ENCODE data around the gene RPS19.

RPS19 gene

DNA sequence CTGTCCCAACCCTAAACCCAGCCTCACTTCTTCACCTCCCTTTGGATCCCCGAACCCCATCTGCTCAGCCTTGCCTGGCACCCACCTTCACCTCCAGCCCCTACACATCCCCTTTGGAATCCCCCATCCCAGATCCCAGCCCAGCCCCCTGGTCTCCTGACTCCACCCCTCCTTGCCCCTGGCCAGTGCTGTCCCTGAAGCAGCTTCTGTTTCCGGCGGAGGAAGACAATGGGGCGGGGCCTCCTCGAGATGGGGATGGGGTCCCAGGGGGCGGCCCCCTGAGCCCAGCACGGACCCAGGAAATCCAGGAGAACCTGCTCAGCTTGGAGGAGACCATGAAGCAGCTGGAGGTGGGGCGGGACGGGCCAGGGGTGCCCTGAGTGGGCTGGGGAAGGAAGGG lies 46.2 kb downstream of the RPS19 start:
- Histone ChIP-seq H3K36me3 (ENCODE audit: control insufficient read depth, insufficient read depth, low read length) (peaks cover 26% of the 10 kb centered on the region), H3K9ac (ENCODE audit: low read depth, low read length) (no peak overlapping the region), H3K4me1 (ENCODE audit: control insufficient read depth, insufficient read depth, low read length) (no peaks in the 10 kb centered on the region), H3K9me3 (ENCODE audit: control insufficient read depth, insufficient read depth, low read length) (no peaks in the 10 kb centered on the region), H3K27me3 (ENCODE audit: control insufficient read depth, insufficient read depth, low read length) (peaks cover 24% of the 10 kb centered on the region), H3K4me3 (ENCODE audit: low read depth, low read length) (no peak overlapping the region)

DNA sequence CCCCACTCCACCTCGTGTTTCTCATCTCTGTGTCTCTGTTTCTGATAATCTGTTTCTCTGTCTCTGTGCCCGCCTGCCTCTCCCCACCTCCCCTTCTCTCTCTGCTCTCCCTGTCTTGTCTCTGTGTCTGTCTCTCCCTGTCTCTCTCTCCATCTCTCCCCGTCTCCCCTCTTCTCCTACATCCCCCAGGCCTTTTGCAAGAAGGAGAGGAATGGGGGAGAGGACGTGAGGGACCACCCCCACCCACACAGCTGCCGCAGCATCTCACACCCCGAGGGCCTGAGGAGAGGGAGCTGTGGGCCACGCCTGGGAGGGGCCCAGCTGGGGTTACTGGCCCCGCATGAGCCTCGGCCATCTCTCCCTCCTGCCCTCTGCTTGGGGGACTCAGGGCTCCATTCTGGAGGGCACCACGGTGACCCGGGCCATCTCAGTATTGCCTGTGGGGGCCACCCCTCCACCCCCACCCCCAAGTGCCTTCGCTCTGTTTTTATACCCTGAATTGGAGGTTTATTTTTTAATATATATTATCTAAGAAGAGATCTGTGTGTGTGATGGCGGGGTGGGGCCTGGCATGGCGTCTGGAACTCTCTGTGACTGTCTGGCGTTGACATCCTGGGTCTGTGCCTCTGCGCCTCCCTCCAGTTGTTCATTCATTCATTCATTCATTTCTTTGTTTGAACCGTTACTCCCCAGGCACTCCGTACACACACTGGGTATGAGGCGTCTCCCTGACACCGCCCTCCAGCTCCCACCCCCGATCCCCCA lies 47.0 kb downstream of the RPS19 start:
- no peaks in the 10 kb centered on the region for H3K9me3 ChIP-seq (ENCODE audit: control insufficient read depth, insufficient read depth, low read length)
- peaks cover 33% of the 10 kb centered on the region for H3K27me3 ChIP-seq (ENCODE audit: control insufficient read depth, insufficient read depth, low read length)
- no peak overlapping the region for H3K4me3 ChIP-seq (ENCODE audit: low read depth, low read length)
- H3K36me3 ChIP-seq (ENCODE audit: control insufficient read depth, insufficient read depth, low read length) = peaks cover 24% of the 10 kb centered on the region
- no peak overlapping the region for H3K9ac ChIP-seq (ENCODE audit: low read depth, low read length)
- no peaks in the 10 kb centered on the region for H3K4me1 ChIP-seq (ENCODE audit: control insufficient read depth, insufficient read depth, low read length)

DNA sequence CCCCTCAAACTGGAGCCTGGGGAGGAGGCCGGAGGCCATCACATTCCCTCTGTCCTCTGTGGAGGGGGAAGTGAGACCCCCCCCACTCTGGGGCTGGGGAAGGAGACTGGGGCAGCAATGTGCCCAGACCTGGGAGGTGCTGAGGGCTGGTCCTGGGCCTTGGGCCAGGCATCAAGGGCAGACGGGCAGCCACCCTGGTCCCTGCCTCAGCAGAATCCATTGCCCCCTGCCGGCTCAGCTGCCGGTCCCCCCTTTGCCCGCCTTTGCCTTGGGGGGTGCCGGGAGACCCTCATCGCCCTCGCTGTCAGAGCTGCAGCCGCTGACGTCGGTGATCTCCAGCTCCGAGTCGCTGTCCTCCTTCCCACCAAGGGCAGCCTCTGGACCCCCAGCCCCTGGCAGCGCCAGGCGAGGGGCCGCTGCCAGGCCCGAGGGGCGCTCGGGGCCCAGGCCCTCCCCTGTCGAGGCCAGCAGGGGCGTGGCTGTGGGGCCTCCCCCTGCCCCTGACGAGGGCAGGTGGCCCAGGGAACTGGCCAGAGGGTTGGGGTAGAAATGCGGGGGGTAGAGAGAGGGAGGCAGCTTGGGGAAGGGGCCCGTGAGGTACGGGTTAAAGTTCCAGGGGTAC lies 48.0 kb downstream of the RPS19 start:
- no peaks in the 10 kb centered on the region for H3K9me3 ChIP-seq (ENCODE audit: control insufficient read depth, insufficient read depth, low read length)
- no peak overlapping the region for H3K9ac ChIP-seq (ENCODE audit: low read depth, low read length)
- peaks cover 42% of the 10 kb centered on the region for H3K27me3 ChIP-seq (ENCODE audit: control insufficient read depth, insufficient read depth, low read length)
- peaks cover 15% of the 10 kb centered on the region for H3K36me3 ChIP-seq (ENCODE audit: control insufficient read depth, insufficient read depth, low read length)
- no peaks in the 10 kb centered on the region for H3K4me1 ChIP-seq (ENCODE audit: control insufficient read depth, insufficient read depth, low read length)
- H3K4me3 ChIP-seq (ENCODE audit: low read depth, low read length) = no peak overlapping the region

DNA sequence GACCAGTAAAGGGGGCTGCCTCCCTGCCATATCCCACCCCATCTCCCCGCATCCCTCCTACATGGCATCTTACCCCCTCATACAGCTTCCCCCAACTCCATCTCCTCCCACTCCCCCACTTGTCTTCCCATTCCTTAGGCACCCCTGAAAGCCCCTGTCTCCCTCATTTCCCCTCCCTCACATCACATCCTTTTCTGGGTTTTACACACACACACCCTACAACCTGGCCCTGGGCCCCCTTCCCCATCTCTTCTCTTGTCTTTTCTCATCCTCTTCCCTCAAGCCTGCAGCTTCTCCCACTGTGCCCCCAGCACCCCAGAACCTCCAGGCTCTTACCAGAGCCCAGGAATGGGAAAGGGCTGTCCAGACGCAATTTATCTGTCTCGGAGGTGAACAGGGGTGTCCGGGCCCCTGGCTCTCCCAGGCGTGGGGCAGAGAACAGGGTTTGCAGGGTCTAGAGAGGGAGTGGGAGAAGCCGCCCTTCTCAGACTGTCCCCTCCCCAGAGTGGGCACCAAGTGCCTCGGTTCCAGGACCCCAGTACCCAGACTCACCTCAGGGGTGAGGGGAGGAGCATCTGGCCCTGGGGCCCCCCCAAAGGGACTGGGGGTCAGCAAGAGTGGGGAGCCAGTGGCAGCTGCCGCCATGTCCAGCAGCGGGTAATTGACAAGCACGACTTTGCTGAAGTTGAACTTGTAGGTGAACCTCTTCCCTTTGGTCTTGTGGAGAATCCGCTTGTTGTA lies 48.8 kb downstream of the RPS19 start:
- peaks cover 10% of the 10 kb centered on the region for H3K36me3 ChIP-seq (ENCODE audit: control insufficient read depth, insufficient read depth, low read length)
- H3K9ac ChIP-seq (ENCODE audit: low read depth, low read length) = no peak overlapping the region
- H3K4me3 ChIP-seq (ENCODE audit: low read depth, low read length) = no peak overlapping the region
- peaks cover 49% of the 10 kb centered on the region for H3K27me3 ChIP-seq (ENCODE audit: control insufficient read depth, insufficient read depth, low read length)
- H3K9me3 ChIP-seq (ENCODE audit: control insufficient read depth, insufficient read depth, low read length) = no peaks in the 10 kb centered on the region
- H3K4me1 ChIP-seq (ENCODE audit: control insufficient read depth, insufficient read depth, low read length) = no peaks in the 10 kb centered on the region

DNA sequence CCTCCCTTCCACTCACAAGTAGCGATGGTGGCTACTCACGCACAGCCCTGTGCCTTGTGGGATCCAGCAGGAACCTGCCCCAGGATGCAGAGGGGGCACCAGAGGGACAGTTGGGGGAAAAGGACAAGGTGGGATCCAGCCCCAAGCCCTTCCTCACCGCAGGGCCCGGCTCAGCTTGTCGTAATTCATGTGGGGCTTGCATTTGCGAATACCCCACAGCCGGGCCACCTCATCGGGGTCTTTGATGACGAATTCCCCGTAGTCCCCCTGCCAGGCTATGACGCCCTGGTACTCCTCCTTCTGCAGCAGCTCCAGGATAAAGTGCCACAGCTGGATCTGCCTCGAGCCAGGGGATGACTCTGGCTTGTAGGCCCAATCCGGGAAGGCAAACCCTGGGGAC lies 49.7 kb downstream of the RPS19 start:
- H3K4me1 ChIP-seq (ENCODE audit: control insufficient read depth, insufficient read depth, low read length) = no peaks in the 10 kb centered on the region
- peaks cover 8% of the 10 kb centered on the region for H3K36me3 ChIP-seq (ENCODE audit: control insufficient read depth, insufficient read depth, low read length)
- H3K9ac ChIP-seq (ENCODE audit: low read depth, low read length) = no peak overlapping the region
- no peak overlapping the region for H3K4me3 ChIP-seq (ENCODE audit: low read depth, low read length)
- H3K9me3 ChIP-seq (ENCODE audit: control insufficient read depth, insufficient read depth, low read length) = no peaks in the 10 kb centered on the region
- H3K27me3 ChIP-seq (ENCODE audit: control insufficient read depth, insufficient read depth, low read length) = peaks cover 58% of the 10 kb centered on the region

DNA sequence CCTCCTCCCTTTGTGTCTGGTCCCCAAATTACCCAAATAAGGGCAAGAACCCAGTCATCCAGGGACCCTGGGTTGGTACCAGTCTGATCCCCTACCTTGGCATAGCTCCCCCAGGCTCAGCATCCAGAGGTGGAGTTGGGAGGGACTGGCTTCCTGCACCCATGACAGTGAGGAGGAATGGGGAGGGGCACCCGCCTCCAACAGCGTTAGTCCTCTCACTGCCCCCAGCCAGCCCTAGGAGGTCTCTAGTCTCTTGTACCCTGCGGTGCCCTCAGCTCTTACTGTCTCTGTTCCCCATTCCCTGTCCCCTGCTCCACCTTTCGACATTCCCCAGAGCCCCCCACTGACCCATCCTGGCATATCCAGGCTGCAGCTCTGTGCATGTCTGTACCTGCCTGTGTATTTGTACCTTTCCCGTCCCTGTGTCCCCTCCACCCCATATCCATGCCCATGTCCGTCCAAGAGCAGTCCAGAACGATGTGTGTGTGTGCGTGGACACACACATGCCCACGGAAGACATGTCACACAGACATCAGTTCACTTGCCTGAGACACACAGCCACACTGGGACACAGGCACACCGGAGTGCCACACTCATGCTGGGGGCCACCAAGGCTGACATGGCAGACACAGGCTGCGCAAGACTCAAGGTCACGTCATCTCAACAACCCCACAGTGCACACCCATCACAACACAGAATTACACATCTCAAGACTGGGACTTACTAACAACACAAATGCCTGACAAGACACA lies 50.4 kb downstream of the RPS19 start:
- Histone ChIP-seq H3K4me3 (ENCODE audit: low read depth, low read length) (no peak overlapping the region), H3K36me3 (ENCODE audit: control insufficient read depth, insufficient read depth, low read length) (peaks cover 4% of the 10 kb centered on the region), H3K27me3 (ENCODE audit: control insufficient read depth, insufficient read depth, low read length) (peaks cover 64% of the 10 kb centered on the region), H3K9ac (ENCODE audit: low read depth, low read length) (no peak overlapping the region), H3K9me3 (ENCODE audit: control insufficient read depth, insufficient read depth, low read length) (no peaks in the 10 kb centered on the region), H3K4me1 (ENCODE audit: control insufficient read depth, insufficient read depth, low read length) (no peaks in the 10 kb centered on the region)

DNA sequence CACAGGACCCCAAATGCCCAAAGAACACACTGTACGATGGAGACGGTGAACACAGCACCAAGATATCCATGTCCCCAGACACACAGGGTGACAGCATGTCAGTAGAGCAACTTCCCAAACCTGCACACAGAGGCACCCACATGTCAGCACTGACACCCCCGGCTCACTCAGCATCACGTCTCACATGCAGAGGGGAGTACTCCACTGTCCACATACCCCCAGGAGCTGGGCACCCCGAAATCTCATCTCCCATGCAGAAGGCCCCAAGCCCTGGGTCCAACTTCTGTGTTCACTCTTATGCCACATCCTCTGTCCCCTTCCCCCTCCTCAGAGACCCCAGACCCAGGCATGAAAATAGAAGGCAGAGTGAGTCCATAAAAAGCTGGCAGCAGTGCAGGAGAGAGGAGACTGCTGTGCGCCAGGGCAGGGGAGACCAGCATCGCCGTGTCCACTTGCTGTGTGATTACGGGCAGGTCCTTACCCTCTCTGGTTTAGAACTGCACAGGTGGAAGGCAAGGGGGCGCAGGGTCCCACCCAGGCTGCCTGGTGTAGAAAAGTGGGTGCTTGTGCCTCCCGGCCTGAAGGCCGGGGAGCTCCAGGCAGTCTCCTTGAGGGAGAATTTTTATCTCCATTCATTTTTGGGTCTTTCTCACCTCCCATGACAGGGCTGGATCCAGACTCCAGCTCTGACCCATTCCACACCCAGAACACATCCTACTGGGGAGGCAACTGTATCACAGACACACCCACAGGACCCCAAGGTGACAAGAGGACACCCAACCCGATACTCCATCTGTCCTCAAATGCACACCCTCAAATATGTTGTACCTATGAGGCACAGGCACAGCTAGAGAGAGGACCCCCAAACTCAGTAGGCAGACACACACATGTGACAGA lies 51.2 kb downstream of the RPS19 start:
- Histone ChIP-seq H3K4me3 (ENCODE audit: low read depth, low read length) (no peak overlapping the region), H3K4me1 (ENCODE audit: control insufficient read depth, insufficient read depth, low read length) (no peaks in the 10 kb centered on the region), H3K36me3 (ENCODE audit: control insufficient read depth, insufficient read depth, low read length) (no peaks in the 10 kb centered on the region), H3K9ac (ENCODE audit: low read depth, low read length) (no peak overlapping the region), H3K27me3 (ENCODE audit: control insufficient read depth, insufficient read depth, low read length) (peaks cover 72% of the 10 kb centered on the region), H3K9me3 (ENCODE audit: control insufficient read depth, insufficient read depth, low read length) (no peaks in the 10 kb centered on the region)

DNA sequence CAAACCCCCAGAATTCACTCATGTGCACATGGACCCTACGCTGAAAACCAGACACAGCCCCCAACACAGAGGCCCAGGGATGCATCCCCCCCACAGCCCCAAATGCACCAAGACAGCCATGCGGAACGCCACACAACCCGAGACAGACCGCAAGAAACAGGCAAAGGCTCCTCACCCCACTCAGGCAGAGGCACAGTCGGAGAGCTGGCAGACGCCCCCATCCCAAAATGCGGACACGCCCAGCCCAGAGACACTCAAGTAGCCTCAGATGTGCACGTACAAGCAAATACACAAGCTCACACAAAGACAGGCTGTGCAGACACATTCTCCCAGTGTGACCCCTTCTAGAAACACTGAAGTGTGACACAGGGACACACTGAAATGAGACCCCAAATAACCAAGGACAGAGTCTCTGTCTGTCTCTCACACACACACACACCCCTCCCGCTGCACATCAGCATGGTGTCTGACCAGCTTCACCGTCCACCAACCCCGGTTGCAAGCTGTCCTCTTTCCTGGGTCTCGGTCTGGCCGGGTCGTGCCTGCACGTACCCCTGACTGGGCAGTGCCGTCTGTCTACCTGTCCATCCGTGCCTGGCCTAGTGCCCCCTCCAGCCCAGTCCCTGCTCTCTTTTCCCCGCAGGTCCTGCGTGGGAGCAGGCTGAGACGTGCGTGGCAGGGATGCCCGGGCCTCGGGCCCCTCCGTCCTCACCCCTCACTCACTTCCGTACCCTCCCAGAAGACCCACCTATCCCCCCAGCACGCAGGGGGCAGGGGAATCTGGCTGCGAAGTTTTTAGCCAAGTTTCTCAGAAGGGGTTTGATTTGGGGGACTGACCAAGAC lies 52.1 kb downstream of the RPS19 start:
- H3K9me3 ChIP-seq (ENCODE audit: control insufficient read depth, insufficient read depth, low read length) = no peaks in the 10 kb centered on the region
- H3K4me3 ChIP-seq (ENCODE audit: low read depth, low read length) = peak overlapping the region; percentile 54
- peaks cover 81% of the 10 kb centered on the region for H3K27me3 ChIP-seq (ENCODE audit: control insufficient read depth, insufficient read depth, low read length)
- no peaks in the 10 kb centered on the region for H3K4me1 ChIP-seq (ENCODE audit: control insufficient read depth, insufficient read depth, low read length)
- H3K36me3 ChIP-seq (ENCODE audit: control insufficient read depth, insufficient read depth, low read length) = no peaks in the 10 kb centered on the region
- H3K9ac ChIP-seq (ENCODE audit: low read depth, low read length) = no peak overlapping the region

DNA sequence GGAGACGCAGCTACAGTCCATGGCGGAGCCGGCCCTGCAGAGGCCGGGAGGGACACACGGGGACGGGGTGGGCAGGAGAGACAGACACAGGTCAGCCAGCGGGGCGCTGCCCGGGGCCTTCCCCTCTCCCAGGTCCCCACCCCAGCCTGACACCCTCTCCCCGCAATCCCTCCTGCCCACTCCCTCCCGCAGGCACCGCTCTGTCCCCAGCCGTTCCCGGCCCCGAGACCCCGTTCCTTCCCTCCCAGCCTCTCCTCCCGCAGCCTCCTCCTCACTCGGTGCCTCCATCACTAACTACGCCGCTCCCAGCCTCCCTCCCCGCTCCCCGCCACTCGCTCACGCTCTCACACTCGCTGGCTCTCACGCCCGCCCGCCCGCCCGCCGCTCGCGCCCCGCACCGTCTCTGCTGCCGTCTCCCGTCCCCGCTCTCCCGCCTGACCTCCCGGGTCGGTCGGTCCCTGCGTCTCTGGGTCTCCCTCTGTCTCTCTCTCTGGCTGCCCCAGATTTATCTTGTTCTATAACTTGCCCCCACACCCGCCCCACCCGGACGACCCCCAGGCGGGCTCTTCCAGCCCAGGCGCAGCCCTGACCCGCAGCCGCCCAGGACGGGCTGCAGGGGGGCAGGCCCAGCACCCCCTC lies 53.0 kb downstream of the RPS19 start:
- Histone ChIP-seq H3K4me3 (ENCODE audit: low read depth, low read length) (peak overlapping the region; percentile 54), H3K9me3 (ENCODE audit: control insufficient read depth, insufficient read depth, low read length) (no peaks in the 10 kb centered on the region), H3K4me1 (ENCODE audit: control insufficient read depth, insufficient read depth, low read length) (no peaks in the 10 kb centered on the region), H3K27me3 (ENCODE audit: control insufficient read depth, insufficient read depth, low read length) (peaks cover 89% of the 10 kb centered on the region), H3K9ac (ENCODE audit: low read depth, low read length) (no peak overlapping the region), H3K36me3 (ENCODE audit: control insufficient read depth, insufficient read depth, low read length) (no peaks in the 10 kb centered on the region)

Data from iPS-15b (cell line).